ENCODE results near the gene AGAP1. TPM values are rescaled to one million over a fixed set of nuclear protein-coding genes. Genes with fewer than 3 reads are reported as not detected.

Gene AGAP1
- total RNA-seq, 1 donor from 2014 or later, result 33.4 TPM

- TF ChIP-seq, protein P1, sequence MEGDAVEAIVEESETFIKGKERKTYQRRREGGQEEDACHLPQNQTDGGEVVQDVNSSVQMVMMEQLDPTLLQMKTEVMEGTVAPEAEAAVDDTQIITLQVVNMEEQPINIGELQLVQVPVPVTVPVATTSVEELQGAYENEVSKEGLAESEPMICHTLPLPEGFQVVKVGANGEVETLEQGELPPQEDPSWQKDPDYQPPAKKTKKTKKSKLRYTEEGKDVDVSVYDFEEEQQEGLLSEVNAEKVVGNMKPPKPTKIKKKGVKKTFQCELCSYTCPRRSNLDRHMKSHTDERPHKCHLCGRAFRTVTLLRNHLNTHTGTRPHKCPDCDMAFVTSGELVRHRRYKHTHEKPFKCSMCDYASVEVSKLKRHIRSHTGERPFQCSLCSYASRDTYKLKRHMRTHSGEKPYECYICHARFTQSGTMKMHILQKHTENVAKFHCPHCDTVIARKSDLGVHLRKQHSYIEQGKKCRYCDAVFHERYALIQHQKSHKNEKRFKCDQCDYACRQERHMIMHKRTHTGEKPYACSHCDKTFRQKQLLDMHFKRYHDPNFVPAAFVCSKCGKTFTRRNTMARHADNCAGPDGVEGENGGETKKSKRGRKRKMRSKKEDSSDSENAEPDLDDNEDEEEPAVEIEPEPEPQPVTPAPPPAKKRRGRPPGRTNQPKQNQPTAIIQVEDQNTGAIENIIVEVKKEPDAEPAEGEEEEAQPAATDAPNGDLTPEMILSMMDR (IDR thresholded peaks at IDR 0.05), result no peak
- intact Hi-C loops (cut with DNase I), result no loop called here
Measured at GRCh38 chr2:235550946-235551345, 57.1 kb downstream of the AGAP1 start.

GRCh38 chr2:235551965-235552364 lies 58.1 kb downstream of the AGAP1 start:
- Histone ChIP-seq H3K36me3 (no peaks in the 10 kb centered on the region), H3K4me1 (peaks cover 23% of the 10 kb centered on the region), H3K27me3 (no peaks in the 10 kb centered on the region), H3K9me3 (no peaks in the 10 kb centered on the region), H3K4me3 (no peak overlapping the region), H3K27ac (no peak overlapping the region)
- DNase-seq (peak; percentile 74), ATAC-seq (peak; percentile 70)
- TF ChIP-seq, protein P1 (IDR thresholded peaks at IDR 0.05), result peak; percentile 48
- intact Hi-C loops (cut with DNase I), result no loop called here

More at GRCh38 chr2:235550946-235551345, 57.1 kb downstream of the AGAP1 start:
- Histone ChIP-seq H3K27me3 (no peaks in the 10 kb centered on the region), H3K4me1 (peaks cover 23% of the 10 kb centered on the region), H3K36me3 (no peaks in the 10 kb centered on the region), H3K9me3 (no peaks in the 10 kb centered on the region), H3K27ac (no peak overlapping the region), H3K4me3 (no peak overlapping the region)
- ATAC-seq (no peak), DNase-seq (peak; percentile 45)

DNA sequence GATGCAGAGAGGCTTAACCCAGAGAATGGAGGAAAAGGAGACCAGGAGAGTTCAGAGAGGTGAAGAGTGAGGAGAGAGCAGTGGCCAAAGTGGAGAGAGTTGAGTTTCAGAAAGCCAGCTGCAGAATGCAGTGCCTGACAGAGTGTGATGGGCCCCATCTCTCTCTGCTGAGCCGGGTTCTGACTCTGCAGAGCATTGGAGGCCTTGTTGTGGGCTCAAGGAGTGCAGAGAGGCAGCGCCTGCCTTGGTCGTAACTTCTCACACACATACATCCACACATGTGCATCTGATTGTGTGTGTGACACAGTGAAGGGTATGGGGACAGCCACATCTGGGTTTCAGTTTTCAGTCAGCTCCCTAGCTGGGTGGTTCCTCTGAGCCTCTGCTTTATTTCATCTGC lies 58.8 kb downstream of the AGAP1 start:
- Histone ChIP-seq H3K4me1 (peaks cover 23% of the 10 kb centered on the region), H3K36me3 (no peaks in the 10 kb centered on the region), H3K9me3 (no peaks in the 10 kb centered on the region), H3K27me3 (no peaks in the 10 kb centered on the region), H3K27ac (no peak overlapping the region), H3K4me3 (no peak overlapping the region)
- ATAC-seq, result no peak
- intact Hi-C loops (cut with DNase I), result no loop called here
- no peak for DNase-seq
- TF ChIP-seq, protein P1 (IDR thresholded peaks at IDR 0.05), result no peak

- no peaks in the 10 kb centered on the region for H3K27me3 ChIP-seq
- peaks cover 23% of the 10 kb centered on the region for H3K4me1 ChIP-seq
- H3K36me3 ChIP-seq, result no peaks in the 10 kb centered on the region
- no peak overlapping the region for H3K27ac ChIP-seq
- ATAC-seq (no peak), DNase-seq (no peak)
- intact Hi-C loops (cut with DNase I), result no loop called here
- H3K9me3 ChIP-seq, result no peaks in the 10 kb centered on the region
- TF ChIP-seq, protein P1 (IDR thresholded peaks at IDR 0.05), result no peak
- H3K4me3 ChIP-seq, result no peak overlapping the region
Measured at GRCh38 chr2:235553291-235553690, 59.4 kb downstream of the AGAP1 start.

- DNase-seq, result no peak
- H3K4me1 ChIP-seq, result peaks cover 23% of the 10 kb centered on the region
- H3K4me3 ChIP-seq, result no peak overlapping the region
- TF ChIP-seq, protein P1 (IDR thresholded peaks at IDR 0.05), result no peak
- H3K27ac ChIP-seq, result no peak overlapping the region
- no peaks in the 10 kb centered on the region for H3K9me3 ChIP-seq
- ATAC-seq, result peak; percentile 63
- no peaks in the 10 kb centered on the region for H3K36me3 ChIP-seq
- H3K27me3 ChIP-seq, result no peaks in the 10 kb centered on the region
- intact Hi-C loops (cut with DNase I), result no loop called here
Measured at GRCh38 chr2:235553696-235554100, 59.9 kb downstream of the AGAP1 start.

GRCh38 chr2:235554385-235554784 lies 60.5 kb downstream of the AGAP1 start:
- no peaks in the 10 kb centered on the region for H3K27me3 ChIP-seq
- no peak overlapping the region for H3K4me3 ChIP-seq
- DNase-seq, result no peak
- TF ChIP-seq, protein P1 (IDR thresholded peaks at IDR 0.05), result no peak
- peaks cover 23% of the 10 kb centered on the region for H3K4me1 ChIP-seq
- ATAC-seq, result no peak
- H3K27ac ChIP-seq, result no peak overlapping the region
- intact Hi-C loops (cut with DNase I), result no loop called here
- H3K36me3 ChIP-seq, result no peaks in the 10 kb centered on the region
- H3K9me3 ChIP-seq, result no peaks in the 10 kb centered on the region
